Central memory CD4-positive, alpha-beta T cell (primary cell): Measurements from ENCODE around the gene PRAMEF18.
"Not testable (repeated sequence)": the region's sequence is repeated elsewhere in the genome, so short reads cannot be mapped to it uniquely, and the experiment has no call there.

Source experiments
- DNase-seq: peaks from one replicate; pipeline ENCODE4 v3.0.0; 2022
- total RNA-seq, 3 experiments: gene quantifications; one replicate each; lab custom pipeline; 2026; lab: John Stamatoyannopoulos, UW

Gene PRAMEF18
- total RNA-seq, result 0 reads per million in 3 experiments

- not testable (repeated sequence) for DNase-seq
Measured at GRCh38 chr1:13225675-13226204, at the start of gene PRAMEF18. Gene PRAMEF18 (minus strand): TSS chr1:13226154. CDS start chr1:13226106, 48 bp downstream.

- DNase-seq, result not testable (repeated sequence)
Measured at GRCh38 chr1:13265124-13265523, 39.2 kb upstream of the PRAMEF18 start.

GRCh38 chr1:13253898-13254297 lies 27.9 kb upstream of the PRAMEF18 start, which contains the start of gene PRAMEF5:
Gene PRAMEF5 (plus strand): TSS chr1:13254198. CDS start chr1:13259269, 5,071 bp downstream.
- DNase-seq, result not testable (repeated sequence)

- not testable (repeated sequence) for DNase-seq
Measured at GRCh38 chr1:13247122-13247521, 21.2 kb upstream of the PRAMEF18 start.

GRCh38 chr1:13246554-13246871 lies 20.6 kb upstream of the PRAMEF18 start:
- not testable (repeated sequence) for DNase-seq

GRCh38 chr1:13245841-13246553 lies 20.0 kb upstream of the PRAMEF18 start:
- not testable (repeated sequence) for DNase-seq

- DNase-seq, result not testable (repeated sequence)
Measured at GRCh38 chr1:13243536-13244263, 17.7 kb upstream of the PRAMEF18 start.

- DNase-seq, result not testable (repeated sequence)
Measured at GRCh38 chr1:13239633-13240032, 13.7 kb upstream of the PRAMEF18 start.

GRCh38 chr1:13237572-13237971 lies 11.6 kb upstream of the PRAMEF18 start:
- DNase-seq, result not testable (repeated sequence)

GRCh38 chr1:13234057-13234456 lies 8.1 kb upstream of the PRAMEF18 start:
- not testable (repeated sequence) for DNase-seq

- DNase-seq, result not testable (repeated sequence)
Measured at GRCh38 chr1:13232056-13232455, 6.1 kb upstream of the PRAMEF18 start.

GRCh38 chr1:13231061-13231750 lies 5.3 kb upstream of the PRAMEF18 start:
- not testable (repeated sequence) for DNase-seq

- not testable (repeated sequence) for DNase-seq
Measured at GRCh38 chr1:13230601-13231000, 4.6 kb upstream of the PRAMEF18 start.

GRCh38 chr1:13230096-13230495 lies 4.1 kb upstream of the PRAMEF18 start:
- not testable (repeated sequence) for DNase-seq

GRCh38 chr1:13228343-13228781 lies 2.4 kb upstream of the PRAMEF18 start:
- DNase-seq, result no peak

GRCh38 chr1:13227271-13228055 lies 1.5 kb upstream of the PRAMEF18 start:
- not testable (repeated sequence) for DNase-seq

- no peak for DNase-seq
Measured at GRCh38 chr1:13224480-13225060, 1.4 kb downstream of the PRAMEF18 start.

GRCh38 chr1:13222788-13223187 lies 3.2 kb downstream of the PRAMEF18 start:
- not testable (repeated sequence) for DNase-seq

- not testable (repeated sequence) for DNase-seq
Measured at GRCh38 chr1:13219203-13219602, 6.8 kb downstream of the PRAMEF18 start.

- DNase-seq, result not testable (repeated sequence)
Measured at GRCh38 chr1:13216619-13217018, 9.3 kb downstream of the PRAMEF18 start.

- DNase-seq, result not testable (repeated sequence)
Measured at GRCh38 chr1:13208712-13209111, 17.2 kb downstream of the PRAMEF18 start.

GRCh38 chr1:13201309-13201708 lies 24.6 kb downstream of the PRAMEF18 start, which contains the start of gene PRAMEF13:
Gene PRAMEF13 (minus strand): TSS chr1:13201409. CDS start chr1:13199589, 1,820 bp downstream.
- not testable (repeated sequence) for DNase-seq
